ENCODE results near the gene SFXN5.

DNA sequence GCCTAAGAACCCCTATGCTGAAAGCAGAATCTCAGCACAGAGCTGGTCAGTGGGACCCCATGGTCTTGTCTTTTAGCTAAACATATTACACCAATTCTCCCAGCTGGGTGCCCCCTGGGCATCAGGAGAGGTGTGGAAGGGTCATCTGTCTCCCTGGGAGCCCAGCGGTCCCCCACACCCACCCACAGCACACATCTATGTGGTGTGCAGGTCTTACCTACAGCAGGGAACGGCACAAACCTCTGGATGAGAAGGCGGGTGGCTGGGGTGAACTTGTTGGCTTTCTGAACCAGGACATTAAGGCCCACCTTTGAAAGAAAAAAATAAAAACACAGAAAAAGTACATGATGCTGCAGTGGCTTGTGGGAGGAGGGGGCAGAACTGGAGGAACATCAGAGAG lies 83.5 kb downstream of the SFXN5 start:
- no peak for TF ChIP-seq EZH2 (IDR thresholded peaks at IDR 0.05; ENCODE audit: borderline replicate concordance, low read depth, low read length, severe bottlenecking)
- TF ChIP-seq JUN (IDR thresholded peaks at IDR 0.05; ENCODE audit: borderline replicate concordance, insufficient read depth, insufficient read length, low read depth), result no peak
